GM23338 (cell line): ENCODE measurements around the gene COPE. TPM values are rescaled to one million over a fixed set of nuclear protein-coding genes. Genes with fewer than 3 reads are reported as not detected.

Experiments
- ATAC-seq: fragments of 200-7000 bp; cut with Tn5 transposase; 3 replicates; pipeline ENCODE4 v1.9.1; 2020
- DNase-seq: peaks from one replicate; pipeline ENCODE4 v3.0.0-alpha.2; 2015; ENCODE audit warnings: low spot score
- H2AFZ ChIP-seq: fragments of 200-600 bp; sonication (generic); 2 replicates; pipeline ENCODE4 v1.8.0; 2016; ENCODE audit warnings: antibody characterized with exemption, mild to moderate bottlenecking, moderate library complexity
- H3F3A ChIP-seq: fragments of 200-600 bp; sonication (generic); replicated peaks from 2 replicates; pipeline ENCODE4 v1.8.0; 2017; ENCODE audit warnings: antibody characterized with exemption, mixed run types, low read depth
- H3K27ac ChIP-seq: fragments of 200-600 bp; sonication (generic); 2 replicates; pipeline ENCODE4 v1.6.1; 2016; ENCODE audit warnings: low read depth
- H3K27me3 ChIP-seq: fragments of 200-600 bp; sonication (generic); 2 replicates; pipeline ENCODE4 v1.8.0; 2016; ENCODE audit warnings: mild to moderate bottlenecking, mixed run types, moderate library complexity; ENCODE audit not compliant: insufficient read depth
- H3K36me3 ChIP-seq: fragments of 200-600 bp; sonication (generic); 2 replicates; pipeline ENCODE4 v1.8.0; 2016; ENCODE audit warnings: mild to moderate bottlenecking; ENCODE audit not compliant: insufficient read depth
- H3K4me1 ChIP-seq: fragments of 200-600 bp; sonication (generic); 2 replicates; pipeline ENCODE4 v1.8.0; 2016; ENCODE audit warnings: mild to moderate bottlenecking, moderate library complexity; ENCODE audit not compliant: insufficient read depth
- H3K4me2 ChIP-seq: fragments of 200-600 bp; sonication (generic); 2 replicates; pipeline ENCODE4 v1.7.1; 2017; ENCODE audit warnings: mixed run types
- H3K4me3 ChIP-seq: fragments of 200-600 bp; sonication (generic); 2 replicates; pipeline ENCODE4 v1.6.1; 2016; ENCODE audit warnings: mixed run types
- H3K79me2 ChIP-seq: fragments of 200-600 bp; sonication (generic); replicated peaks from 2 replicates; pipeline ENCODE4 v1.8.0; 2017; ENCODE audit warnings: mild to moderate bottlenecking; ENCODE audit not compliant: insufficient read depth
- H3K9me2 ChIP-seq: fragments of 200-600 bp; sonication (generic); 2 replicates; pipeline ENCODE4 v1.8.0; 2017; ENCODE audit not compliant: insufficient read depth
- H4K20me1 ChIP-seq: fragments of 200-600 bp; sonication (generic); replicated peaks from 2 replicates; pipeline ENCODE4 v1.8.0; 2017; ENCODE audit warnings: mild to moderate bottlenecking; ENCODE audit not compliant: insufficient read depth
- H3K27ac Mint-ChIP-seq: 2 replicates; pipeline ENCODE4 v1.8.0; 2020; ENCODE audit warnings: inconsistent platforms, mild to moderate bottlenecking, moderate library complexity, mixed read lengths
- H3K27me3 Mint-ChIP-seq: 3 replicates; pipeline ENCODE4 v1.8.0; 2022; ENCODE audit warnings: low read depth, mild to moderate bottlenecking, moderate library complexity, mixed read lengths, inconsistent platforms; ENCODE audit not compliant: insufficient read depth, poor library complexity
- H3K36me3 Mint-ChIP-seq: 3 replicates; pipeline ENCODE4 v1.8.0; 2021; ENCODE audit warnings: low read depth, mild to moderate bottlenecking, inconsistent platforms, moderate library complexity, mixed read lengths
- H3K4me1 Mint-ChIP-seq: 3 replicates; pipeline ENCODE4 v1.8.0; 2020; ENCODE audit warnings: mild to moderate bottlenecking, inconsistent platforms, mixed read lengths
- H3K4me3 Mint-ChIP-seq: 3 replicates; pipeline ENCODE4 v1.8.0; 2021; ENCODE audit warnings: moderate library complexity, mild to moderate bottlenecking, inconsistent platforms, mixed read lengths
- H3K9me3 Mint-ChIP-seq: 3 replicates; pipeline ENCODE4 v1.8.0; 2020; ENCODE audit warnings: moderate library complexity, mild to moderate bottlenecking, inconsistent platforms, mixed read lengths
- CREB1 ChIP-seq: fragments of 250-450 bp; sonication (Bioruptor Pico); IDR thresholded peaks from 2 replicates; pipeline ENCODE4 v1.5.0; 2020; ENCODE audit warnings: low read depth, mild to moderate bottlenecking, moderate library complexity
- CTCF ChIP-seq, 2 experiments: fragments of 200-600 bp in 1 of 2; sonication (generic) in 1 of 2; conservative IDR thresholded peaks; 2 replicates each; pipeline versions ENCODE4 v1.5.1 to v1.6.1; 2016 to 2017; ENCODE audit warnings: antibody characterized with exemption in 2 of 2, low read depth in 2 of 2, mild to moderate bottlenecking in 2 of 2, moderate library complexity in 1 of 2
- ETS1 ChIP-seq: IDR thresholded peaks from 2 replicates; pipeline ENCODE4 v1.6.1; 2016; ENCODE audit warnings: antibody characterized with exemption
- EZH2 ChIP-seq: fragments of 200-600 bp; sonication (generic); IDR thresholded peaks from one replicate; pipeline ENCODE4 v1.8.0; 2017; ENCODE audit warnings: antibody characterized with exemption, mild to moderate bottlenecking, low read depth; ENCODE audit not compliant: unreplicated experiment
- EZH2phosphoT487 ChIP-seq: fragments of 200-600 bp; sonication (generic); IDR thresholded peaks from one replicate; pipeline ENCODE4 v1.8.1; 2018; ENCODE audit warnings: antibody characterized with exemption; ENCODE audit not compliant: unreplicated experiment
- JUNB ChIP-seq: IDR thresholded peaks from one replicate; pipeline ENCODE4 v1.6.1; 2016; ENCODE audit warnings: antibody characterized with exemption; ENCODE audit not compliant: unreplicated experiment
- NANOG ChIP-seq: IDR thresholded peaks from 2 replicates; pipeline ENCODE4 v1.6.1; 2016; ENCODE audit warnings: antibody characterized with exemption, borderline replicate concordance
- POLR2AphosphoS5 ChIP-seq: IDR thresholded peaks from 2 replicates; pipeline ENCODE4 v1.6.1; 2016; ENCODE audit warnings: antibody characterized with exemption, low read depth
- REST ChIP-seq: IDR thresholded peaks from one replicate; pipeline ENCODE4 v1.6.1; 2018; ENCODE audit warnings: antibody characterized with exemption; ENCODE audit not compliant: unreplicated experiment
- ZNF114 ChIP-seq: fragments of 250-450 bp; sonication (Bioruptor Pico); IDR thresholded peaks from 2 replicates; pipeline ENCODE4 v1.5.0; 2020; ENCODE audit warnings: mild to moderate bottlenecking, moderate library complexity
- ZNF331 ChIP-seq: fragments of 250-450 bp; sonication (Bioruptor Pico); IDR thresholded peaks from 2 replicates; pipeline ENCODE4 v1.5.0; 2020; ENCODE audit warnings: low read depth, mild to moderate bottlenecking, moderate library complexity
- ZNF462 ChIP-seq: fragments of 250-450 bp; sonication (Bioruptor Pico); IDR thresholded peaks from 2 replicates; pipeline ENCODE4 v1.5.0; 2020; ENCODE audit warnings: mild to moderate bottlenecking, moderate library complexity
- polyA plus RNA-seq: library from polyadenylated mRNA; unstranded; fragments of >200 nt; fragmentation: Nextera tagmentation; extraction: Ambion mirVana; gene quantifications from 2 replicates; pipeline ENCODE4 v1.2.1, GENCODE V29; 2016
- total RNA-seq: library from RNA; depleted of rRNA; stranded (reverse); fragments of >200 nt; shearing (Covaris generic); gene quantifications from 2 replicates; pipeline ENCODE4 v1.2.3, GENCODE V29; 2014

COPE gene
- total and polyA plus RNA-seq, 2 experiments from 2014 or later, result 263 TPM

- no peak overlapping the region for H3K4me2 ChIP-seq
- Mint-ChIP-seq H3K4me3 (no peak overlapping the region), H3K27ac (no peak overlapping the region), H3K27me3 (peaks cover 17% of the 10 kb centered on the region), H3K4me1 (no peaks in the 10 kb centered on the region), H3K36me3 (peaks cover 14% of the 10 kb centered on the region), H3K9me3 (no peaks in the 10 kb centered on the region)
- H3K4me1 ChIP-seq, result no peaks in the 10 kb centered on the region; the same call in 1 of the 2 replicates
- H3K79me2 ChIP-seq, result no peaks in the 10 kb centered on the region
- H3K4me3 ChIP-seq, result no peak overlapping the region
- DNase-seq, result no peak
- no peaks in the 10 kb centered on the region; the same call in 1 of the 2 replicates for H3K36me3 ChIP-seq
- no peak overlapping the region for H2AFZ ChIP-seq
- no peaks in the 10 kb centered on the region for H3K9me2 ChIP-seq
- ATAC-seq, result no peak
- H3K27ac ChIP-seq, result no peak overlapping the region
- peaks cover 4% of the 10 kb centered on the region for H4K20me1 ChIP-seq
- H3K27me3 ChIP-seq, result peaks cover 8% of the 10 kb centered on the region; the same call in 1 of the 2 replicates
- TF ChIP-seq CREB1, result no peak
- TF ChIP-seq CTCF (conservative IDR thresholded peaks at IDR 0.05; ENCODE audit: low read depth in 2 of 2), result no peak
- no peak for TF ChIP-seq EZH2
- no peak for TF ChIP-seq NANOG
- TF ChIP-seq ZNF462, result no peak
- TF ChIP-seq EZH2phosphoT487, result no peak
- no peak for TF ChIP-seq REST
- TF ChIP-seq ETS1, result no peak
- no peak for TF ChIP-seq ZNF114 (CRISPR knock-in tag)
- no peak for TF ChIP-seq JUNB
- TF ChIP-seq ZNF331 (CRISPR knock-in tag), result no peak
- TF ChIP-seq POLR2AphosphoS5, result no peak
- no peaks in the 10 kb centered on the region for H3F3A ChIP-seq
Observed at GRCh38 chr19:18889949-18890745, 29.0 kb downstream of the COPE start.
